ENCODE results near the gene LIN7A. TPM values are rescaled to one million over a fixed set of nuclear protein-coding genes. Genes with fewer than 3 reads are reported as not detected.
"Not testable (repeated sequence)": the region's sequence is repeated elsewhere in the genome, so short reads cannot be mapped to it uniquely, and the experiment has no call there.

Gene LIN7A
- total RNA-seq, 2 donors from 2014 or later, result 2.2 to 5.4 TPM

DNA sequence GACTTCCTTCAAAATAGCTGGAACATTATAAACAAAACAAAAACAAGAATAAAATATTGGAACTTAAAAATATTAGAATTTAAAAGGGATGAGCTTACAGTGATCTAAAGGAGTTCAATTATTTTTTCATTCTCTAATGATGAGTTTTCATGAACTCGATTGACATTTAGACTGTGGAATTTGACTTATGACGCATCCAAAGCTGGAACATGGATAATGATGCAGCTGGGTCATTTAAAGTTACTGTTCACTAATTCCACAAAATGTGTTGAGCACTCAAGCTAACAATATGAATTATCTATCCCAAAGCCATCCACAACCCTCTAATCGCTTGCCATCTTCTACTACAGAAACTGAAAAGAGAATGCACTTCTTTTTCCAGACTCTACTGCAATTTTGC is 42.5 kb downstream of the LIN7A start:
- Histone ChIP-seq H3K4me3 (no peak overlapping the region), H3K36me3 (no peaks in the 10 kb centered on the region), H3K27me3 (replicated peaks; ENCODE audit: insufficient read depth) (no peaks in the 10 kb centered on the region), H3K4me1 (replicated peaks) (no peaks in the 10 kb centered on the region), H3K9me3 (no peaks in the 10 kb centered on the region), H3K27ac (no peak overlapping the region)
- TF ChIP-seq POLR2AphosphoS5 (IDR thresholded peaks at IDR 0.05) (no peak), POLR2A (IDR thresholded peaks at IDR 0.05) (no peak), CTCF (IDR thresholded peaks at IDR 0.05) (no peak)
- no peak for DNase-seq (ENCODE audit: low spot score)
- intact Hi-C loops (cut with DNase I), result no loop called here
- WGBS, result 95% methylated on average over 3 of the region's 3 CpGs

DNA sequence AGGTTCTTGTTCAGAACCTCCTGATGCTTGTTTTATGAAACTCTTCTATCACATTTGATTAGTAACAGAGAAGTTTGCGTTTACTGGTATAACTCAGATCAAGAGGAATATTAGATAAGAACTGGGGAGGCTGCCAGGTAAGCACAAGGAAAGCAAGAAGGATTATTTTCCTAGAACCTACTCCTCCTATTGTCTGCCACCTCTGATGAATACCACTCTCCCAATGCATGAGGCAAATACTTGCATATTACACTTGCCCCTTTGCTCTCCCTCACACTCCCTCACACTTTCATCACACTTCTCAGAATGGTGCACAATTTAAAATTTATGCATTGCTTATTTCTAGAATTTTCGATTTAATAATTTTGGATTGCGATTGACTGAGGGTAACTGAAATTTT is 43.6 kb downstream of the LIN7A start:
- 85% methylated on average over 3 of the region's 3 CpGs for WGBS
- Histone ChIP-seq H3K4me3 (no peak overlapping the region), H3K36me3 (no peaks in the 10 kb centered on the region), H3K9me3 (no peaks in the 10 kb centered on the region), H3K27me3 (replicated peaks; ENCODE audit: insufficient read depth) (no peaks in the 10 kb centered on the region), H3K4me1 (replicated peaks) (no peaks in the 10 kb centered on the region), H3K27ac (no peak overlapping the region)
- DNase-seq (ENCODE audit: low spot score), result no peak
- intact Hi-C loops (cut with DNase I), result no loop called here
- no peak for TF ChIP-seq POLR2A (IDR thresholded peaks at IDR 0.05)
- TF ChIP-seq CTCF (IDR thresholded peaks at IDR 0.05), result no peak
- no peak for TF ChIP-seq POLR2AphosphoS5 (IDR thresholded peaks at IDR 0.05)

- DNase-seq (ENCODE audit: low spot score), result no peak
- H3K27ac ChIP-seq, result no peak overlapping the region
- TF ChIP-seq POLR2A (IDR thresholded peaks at IDR 0.05) (no peak), POLR2AphosphoS5 (IDR thresholded peaks at IDR 0.05) (no peak), CTCF (IDR thresholded peaks at IDR 0.05) (no peak)
- no peaks in the 10 kb centered on the region for H3K9me3 ChIP-seq
- H3K27me3 ChIP-seq (replicated peaks; ENCODE audit: insufficient read depth), result no peaks in the 10 kb centered on the region
- H3K4me1 ChIP-seq (replicated peaks), result no peaks in the 10 kb centered on the region
- intact Hi-C loops (cut with DNase I), result no loop called here
- H3K4me3 ChIP-seq, result no peak overlapping the region
- no peaks in the 10 kb centered on the region for H3K36me3 ChIP-seq
- 67% methylated on average over 7 of the region's 7 CpGs for WGBS
Observed at GRCh38 chr12:80892597-80893445, 44.9 kb downstream of the LIN7A start.

DNA sequence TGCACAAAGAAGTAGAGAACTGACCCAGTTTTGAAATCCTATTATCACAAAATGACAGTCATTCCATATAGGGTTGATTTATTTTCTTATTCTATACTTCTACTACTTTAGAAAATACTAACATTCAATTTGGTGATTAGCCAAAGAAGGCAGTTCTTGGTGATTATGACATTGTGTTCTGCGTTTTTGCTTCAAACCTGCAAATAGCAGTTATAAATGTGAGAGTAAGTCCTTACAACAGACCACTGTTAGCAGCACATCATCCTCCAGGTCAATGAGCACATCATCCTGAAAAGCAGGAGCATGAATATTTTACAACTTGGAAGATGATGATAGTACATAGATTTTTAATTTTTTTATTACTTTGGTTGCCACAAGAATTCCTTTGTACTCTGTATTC is 53.1 kb downstream of the LIN7A start:
- Histone ChIP-seq H3K4me1 (replicated peaks) (no peaks in the 10 kb centered on the region), H3K27me3 (replicated peaks; ENCODE audit: insufficient read depth) (no peaks in the 10 kb centered on the region), H3K36me3 (no peaks in the 10 kb centered on the region), H3K9me3 (no peaks in the 10 kb centered on the region), H3K4me3 (no peak overlapping the region), H3K27ac (no peak overlapping the region)
- DNase-seq (ENCODE audit: low spot score), result no peak
- no peak for TF ChIP-seq CTCF (IDR thresholded peaks at IDR 0.05)
- 71% methylated on average over 1 of the region's 1 CpG for WGBS
- intact Hi-C loops (cut with DNase I), result no loop called here

DNA sequence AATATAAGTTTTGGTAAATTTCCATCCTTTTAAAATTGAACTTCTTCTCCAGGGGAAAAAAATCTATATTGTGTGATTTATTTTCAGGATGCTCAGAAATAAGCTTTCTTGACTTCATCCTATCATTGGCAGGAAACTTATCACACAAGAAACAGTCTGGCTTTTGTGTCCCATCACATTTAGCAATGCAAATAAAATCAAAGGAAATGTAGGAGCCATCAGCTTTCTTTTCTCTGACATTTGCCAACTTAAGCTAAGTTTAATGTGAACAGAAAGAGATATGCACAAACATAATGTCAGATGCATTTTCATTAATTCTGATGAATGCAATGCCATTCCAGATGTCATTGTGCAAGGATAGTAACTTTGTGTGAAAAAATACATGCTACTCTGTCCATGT is 56.6 kb downstream of the LIN7A start:
- no peak for TF ChIP-seq POLR2AphosphoS5 (IDR thresholded peaks at IDR 0.05)
- no peak for TF ChIP-seq POLR2A (IDR thresholded peaks at IDR 0.05)
- no peak for TF ChIP-seq CTCF (IDR thresholded peaks at IDR 0.05)
- no peaks in the 10 kb centered on the region for H3K27me3 ChIP-seq (replicated peaks; ENCODE audit: insufficient read depth)
- H3K4me3 ChIP-seq, result no peak overlapping the region
- intact Hi-C loops (cut with DNase I), result no loop called here
- no peaks in the 10 kb centered on the region for H3K4me1 ChIP-seq (replicated peaks)
- H3K9me3 ChIP-seq, result no peaks in the 10 kb centered on the region
- DNase-seq (ENCODE audit: low spot score), result no peak
- no peaks in the 10 kb centered on the region for H3K36me3 ChIP-seq
- H3K27ac ChIP-seq, result no peak overlapping the region

GRCh38 chr12:80878452-80878851 is 59.3 kb downstream of the LIN7A start:
- H3K9me3 ChIP-seq; DNase-seq (ENCODE audit: low spot score); intact Hi-C loops (cut with DNase I); H3K36me3 ChIP-seq; H3K27ac ChIP-seq; H3K4me3 ChIP-seq; H3K4me1 ChIP-seq (replicated peaks); H3K27me3 ChIP-seq (replicated peaks; ENCODE audit: insufficient read depth): not testable (repeated sequence)
- WGBS, result 92% methylated on average over 8 of the region's 8 CpGs
